Hepatocyte (in vitro differentiated cells): Measurements from ENCODE around the gene CDK4. TPM values are rescaled to one million over a fixed set of nuclear protein-coding genes. Genes with fewer than 3 reads are reported as not detected.

Source experiments
- DNase-seq: peaks from one replicate; pipeline ENCODE4 v3.0.0-alpha.2; 2016; ENCODE audit warnings: low spot score
- H2AFZ ChIP-seq: fragments of 200-600 bp; sonication (generic); 2 replicates; pipeline ENCODE4 v1.6.0; 2016; ENCODE audit warnings: antibody characterized with exemption, mild to moderate bottlenecking
- H3K27ac ChIP-seq: fragments of 200-600 bp; sonication (generic); 2 replicates; pipeline ENCODE4 v1.5.1; 2016; ENCODE audit warnings: mild to moderate bottlenecking
- H3K27me3 ChIP-seq: fragments of 200-600 bp; sonication (generic); 2 replicates; pipeline ENCODE4 v1.6.1; 2016
- H3K36me3 ChIP-seq: fragments of 200-600 bp; sonication (generic); replicated peaks from 2 replicates; pipeline ENCODE4 v1.5.1; 2016; ENCODE audit warnings: low read depth; ENCODE audit not compliant: insufficient read depth
- H3K4me1 ChIP-seq: fragments of 200-600 bp; sonication (generic); 2 replicates; pipeline ENCODE4 v1.5.1; 2016; ENCODE audit warnings: mild to moderate bottlenecking, moderate library complexity; ENCODE audit not compliant: insufficient read depth
- H3K4me2 ChIP-seq: fragments of 200-600 bp; sonication (generic); 2 replicates; pipeline ENCODE4 v1.6.0; 2016
- H3K4me3 ChIP-seq: fragments of 200-600 bp; sonication (generic); 2 replicates; pipeline ENCODE4 v1.5.1; 2016; ENCODE audit warnings: mild to moderate bottlenecking
- H3K79me2 ChIP-seq: fragments of 200-600 bp; sonication (generic); 2 replicates; pipeline ENCODE4 v1.6.0; 2017; ENCODE audit warnings: mild to moderate bottlenecking
- H3K9me2 ChIP-seq: fragments of 200-600 bp; sonication (generic); replicated peaks from 2 replicates; pipeline ENCODE4 v1.6.0; 2017; ENCODE audit warnings: mild to moderate bottlenecking; ENCODE audit not compliant: insufficient read depth
- H3K9me3 ChIP-seq: fragments of 200-600 bp; sonication (generic); 2 replicates; pipeline ENCODE4 v1.5.1; 2016; ENCODE audit warnings: low read depth, mild to moderate bottlenecking
- H4K20me1 ChIP-seq: fragments of 200-600 bp; sonication (generic); 2 replicates; pipeline ENCODE4 v1.6.0; 2016; ENCODE audit warnings: mild to moderate bottlenecking; ENCODE audit not compliant: insufficient read depth, poor library complexity, severe bottlenecking
- CTCF ChIP-seq: fragments of 200-600 bp; sonication (generic); IDR thresholded peaks from 2 replicates; pipeline ENCODE4 v1.5.1; 2016; ENCODE audit warnings: antibody characterized with exemption, mild to moderate bottlenecking; ENCODE audit not compliant: poor library complexity
- EZH2 ChIP-seq: fragments of 200-600 bp; sonication (generic); IDR thresholded peaks from 2 replicates; pipeline ENCODE4 v1.6.1; 2016; ENCODE audit warnings: antibody characterized with exemption, mild to moderate bottlenecking, borderline replicate concordance
- EZH2phosphoT487 ChIP-seq: fragments of 200-600 bp; sonication (generic); IDR thresholded peaks from one replicate; pipeline ENCODE4 v1.6.1; 2018; ENCODE audit warnings: antibody characterized with exemption, mild to moderate bottlenecking, low read depth, moderate library complexity; ENCODE audit not compliant: unreplicated experiment, severe bottlenecking
- WGBS: methylation state at CpG from one replicate; pipeline ENCODE4 v1.1.6; 2016; ENCODE audit warnings: low lambda C conversion rate; ENCODE audit errors: missing lambda C conversion rate; 5-methylcytosine and 5-hydroxymethylcytosine counted together
- polyA plus RNA-seq: library from polyadenylated mRNA; unstranded; fragments of >200 nt; fragmentation: Nextera tagmentation; extraction: Ambion mirVana; gene quantifications from 2 replicates; pipeline ENCODE4 v1.2.1, GENCODE V29; 2016
- total RNA-seq: library from RNA; depleted of rRNA; stranded (reverse); fragments of >200 nt; gene quantifications from 2 replicates; pipeline ENCODE4 v1.2.3, GENCODE V29; 2014

CDK4 gene
- total and polyA plus RNA-seq, 2 experiments from 2014 or later = 306 to 308 TPM

GRCh38 chr12:57766464-57767304 is 14.6 kb upstream of the CDK4 start, which contains the start of gene CYP27B1:
Gene CYP27B1 (minus strand): TSS chr12:57767078. CDS start chr12:57767041, 37 bp downstream.
- no peak for TF ChIP-seq CTCF
- peak; percentile 26 for TF ChIP-seq EZH2phosphoT487
- peaks cover 10% of the 10 kb centered on the region for H3K79me2 ChIP-seq
- H3K4me2 ChIP-seq = peak within 1 kb of the TSS; percentile 96
- WGBS = 4% methylated on average over 38 of the region's 38 CpGs
- no peak within 1 kb of the TSS for H3K27ac ChIP-seq
- H3K9me3 ChIP-seq = no peaks in the 10 kb centered on the region
- no peaks in the 10 kb centered on the region for H4K20me1 ChIP-seq
- H2AFZ ChIP-seq = peak within 1 kb of the TSS; percentile 84
- no peaks in the 10 kb centered on the region for H3K36me3 ChIP-seq
- no peak for DNase-seq
- H3K9me2 ChIP-seq = no peaks in the 10 kb centered on the region
- H3K4me1 ChIP-seq = peaks cover 28% of the 10 kb centered on the region
- peaks cover 53% of the 10 kb centered on the region for H3K27me3 ChIP-seq
- H3K4me3 ChIP-seq = no peak within 1 kb of the TSS

GRCh38 chr12:57765698-57766463 is 13.8 kb upstream of the CDK4 start:
- Histone ChIP-seq H3K4me2 (peak overlapping the region; percentile 96), H3K4me3 (peak overlapping the region; percentile 45), H3K27me3 (peaks cover 53% of the 10 kb centered on the region), H2AFZ (peak overlapping the region; percentile 84), H4K20me1 (no peaks in the 10 kb centered on the region), H3K9me3 (no peaks in the 10 kb centered on the region), H3K79me2 (peaks cover 7% of the 10 kb centered on the region), H3K4me1 (peaks cover 28% of the 10 kb centered on the region), H3K27ac (no peak overlapping the region), H3K9me2 (no peaks in the 10 kb centered on the region), H3K36me3 (no peaks in the 10 kb centered on the region)
- WGBS = 5% methylated on average over 40 of the region's 40 CpGs
- TF ChIP-seq EZH2phosphoT487 (peak; percentile 23), EZH2 (peak; percentile 61), CTCF (no peak)
- DNase-seq = no peak

GRCh38 chr12:57765003-57765697 is 13.0 kb upstream of the CDK4 start:
- 2% methylated on average over 59 of the region's 60 CpGs for WGBS
- Histone ChIP-seq H3K9me3 (no peaks in the 10 kb centered on the region), H3K9me2 (no peaks in the 10 kb centered on the region), H3K36me3 (no peaks in the 10 kb centered on the region), H3K79me2 (peaks cover 1% of the 10 kb centered on the region), H4K20me1 (peaks cover 1% of the 10 kb centered on the region), H2AFZ (peak overlapping the region; percentile 84), H3K4me3 (peak overlapping the region; percentile 45), H3K27ac (no peak overlapping the region), H3K4me1 (peaks cover 28% of the 10 kb centered on the region), H3K27me3 (peaks cover 53% of the 10 kb centered on the region), H3K4me2 (peak overlapping the region; percentile 96)
- DNase-seq = peak; percentile 50
- TF ChIP-seq EZH2phosphoT487 = peak; percentile 86
- peak; percentile 98 for TF ChIP-seq EZH2
- peak; percentile 36 for TF ChIP-seq CTCF
